HEK293 (cell line): ENCODE measurements around the gene LYPD6B.

Experiments
- CTCF ChIA-PET: fragments of 350-600 bp; formaldehyde crosslinking; extraction: SDS; loops from one replicate; lab custom pipeline; 2021; ENCODE audit warnings: antibody characterized with exemption; lab: Yijun Ruan, JAX
- POLR2A ChIA-PET: fragments of 300-600 bp; formaldehyde crosslinking; extraction: SDS; loops from one replicate; lab custom pipeline; 2020; ENCODE audit warnings: antibody characterized with exemption, inconsistent platforms; lab: Yijun Ruan, JAX
- H3K27ac ChIP-seq: fragments of 200-500 bp; sonication (Bioruptor generic); 2 replicates; pipeline ENCODE4 v1.5.1; 2014; ENCODE audit warnings: low read depth, low read length, control low read depth, inconsistent platforms; ENCODE audit errors: extremely low read depth
- H3K36me3 ChIP-seq, 2 experiments: fragments of 200-500 bp in 1 of 2; sonication (Bioruptor generic) in 1 of 2; 1 replicate in 1 of 2; 2 replicates in 1 of 2; pipeline ENCODE4 v1.5.1; 2014 to 2017; ENCODE audit warnings: inconsistent platforms in 2 of 2, low read length in 2 of 2; ENCODE audit not compliant: control insufficient read depth in 2 of 2, insufficient read depth in 1 of 2
- H3K4me1 ChIP-seq: fragments of 200-500 bp; sonication (Bioruptor generic); 2 replicates; pipeline ENCODE4 v1.5.1; 2014; ENCODE audit warnings: mild to moderate bottlenecking, low read length, inconsistent platforms; ENCODE audit not compliant: control insufficient read depth, insufficient read depth
- H3K4me3 ChIP-seq: 2 replicates; pipeline ENCODE4 v1.5.1; 2011; ENCODE audit warnings: low read depth, mild to moderate bottlenecking, control low read depth, low read length, moderate library complexity
- H3K9me3 ChIP-seq: fragments of 200-500 bp; sonication (Bioruptor generic); 2 replicates; pipeline ENCODE4 v1.5.1; 2014; ENCODE audit warnings: low read depth, low read length, inconsistent platforms; ENCODE audit not compliant: control insufficient read depth, insufficient read depth
- BCL11A ChIP-seq: fragments of 450-650 bp; formaldehyde crosslinking; IDR thresholded peaks from 2 replicates; pipeline ENCODE4 v1.5.1; 2016; ENCODE audit warnings: low read depth, missing biosample characterization, missing genetic modification characterization
- ELK4 ChIP-seq: IDR thresholded peaks from 2 replicates; pipeline ENCODE4 v1.6.1; 2011; ENCODE audit warnings: mild to moderate bottlenecking, low read depth, low read length, borderline replicate concordance
- GFI1B ChIP-seq: fragments of 450-650 bp; formaldehyde crosslinking; IDR thresholded peaks from 2 replicates; pipeline ENCODE4 v1.5.1; 2016; ENCODE audit warnings: missing biosample characterization, missing genetic modification characterization
- GLI2 ChIP-seq: fragments of 450-650 bp; formaldehyde crosslinking; IDR thresholded peaks from 2 replicates; pipeline ENCODE4; 2017; ENCODE audit warnings: missing biosample characterization, missing genetic modification characterization, low read depth, borderline replicate concordance
- HOXD13 ChIP-seq: sonication (generic); formaldehyde crosslinking; IDR thresholded peaks from 2 replicates; pipeline ENCODE4 v1.8.0; 2022; ENCODE audit warnings: missing genetic modification reagents, borderline replicate concordance
- IKZF3 ChIP-seq: fragments of 450-650 bp; IDR thresholded peaks from 2 replicates; pipeline ENCODE4 v1.5.0; 2018; ENCODE audit warnings: missing biosample characterization, mild to moderate bottlenecking, missing genetic modification characterization, moderate library complexity
- KLF16 ChIP-seq: fragments of 450-650 bp; formaldehyde crosslinking; IDR thresholded peaks from 2 replicates; pipeline ENCODE4 v1.5.1; 2017; ENCODE audit warnings: missing biosample characterization, missing genetic modification characterization
- KLF7 ChIP-seq: fragments of 450-650 bp; formaldehyde crosslinking; IDR thresholded peaks from 2 replicates; pipeline ENCODE4 v1.5.1; 2016; ENCODE audit warnings: missing biosample characterization, missing genetic modification characterization, borderline replicate concordance
- OSR2 ChIP-seq: fragments of 450-650 bp; formaldehyde crosslinking; IDR thresholded peaks from 2 replicates; pipeline ENCODE4 v1.5.1; 2016; ENCODE audit warnings: missing biosample characterization, missing genetic modification characterization
- SP7 ChIP-seq: fragments of 450-650 bp; formaldehyde crosslinking; IDR thresholded peaks from 2 replicates; pipeline ENCODE4 v1.5.1; 2016; ENCODE audit warnings: missing biosample characterization, missing genetic modification characterization
- WT1 ChIP-seq: fragments of 450-650 bp; formaldehyde crosslinking; IDR thresholded peaks from 2 replicates; pipeline ENCODE4 v1.5.1; 2016; ENCODE audit warnings: missing biosample characterization, missing genetic modification characterization
- YY1 ChIP-seq: fragments of 450-650 bp; formaldehyde crosslinking; IDR thresholded peaks from 2 replicates; pipeline ENCODE4 v1.5.1; 2018; ENCODE audit warnings: missing biosample characterization, missing genetic modification characterization
- ZBTB6 ChIP-seq: fragments of 450-650 bp; formaldehyde crosslinking; IDR thresholded peaks from 2 replicates; pipeline ENCODE4 v1.5.1; 2017; ENCODE audit warnings: missing biosample characterization, missing genetic modification characterization
- ZEB2 ChIP-seq: fragments of 450-650 bp; formaldehyde crosslinking; IDR thresholded peaks from 2 replicates; pipeline ENCODE4 v1.5.1; 2016; ENCODE audit warnings: missing biosample characterization, missing genetic modification characterization
- ZFP69B ChIP-seq: fragments of 450-650 bp; formaldehyde crosslinking; IDR thresholded peaks from 2 replicates; pipeline ENCODE4 v1.5.1; 2016; ENCODE audit warnings: missing biosample characterization, missing genetic modification characterization
- ZNF10 ChIP-seq: fragments of 450-650 bp; formaldehyde crosslinking; IDR thresholded peaks from 2 replicates; pipeline ENCODE4 v1.5.1; 2017; ENCODE audit warnings: missing biosample characterization, missing genetic modification characterization
- ZNF148 ChIP-seq: fragments of 450-650 bp; formaldehyde crosslinking; IDR thresholded peaks from 2 replicates; pipeline ENCODE4 v1.5.0; 2017; ENCODE audit warnings: missing biosample characterization, missing genetic modification characterization, borderline replicate concordance
- ZNF175 ChIP-seq: fragments of 450-650 bp; formaldehyde crosslinking; IDR thresholded peaks from 2 replicates; pipeline ENCODE4 v1.5.1; 2016; ENCODE audit warnings: missing biosample characterization, missing genetic modification characterization
- ZNF2 ChIP-seq: fragments of 450-650 bp; formaldehyde crosslinking; IDR thresholded peaks from 2 replicates; pipeline ENCODE4 v1.5.1; 2016; ENCODE audit warnings: missing biosample characterization, missing genetic modification characterization
- ZNF202 ChIP-seq: fragments of 450-650 bp; formaldehyde crosslinking; IDR thresholded peaks from 2 replicates; pipeline ENCODE4 v1.5.1; 2016; ENCODE audit warnings: missing biosample characterization, missing genetic modification characterization, borderline replicate concordance
- ZNF292 ChIP-seq: fragments of 450-650 bp; formaldehyde crosslinking; IDR thresholded peaks from 2 replicates; pipeline ENCODE4 v1.5.1; 2016; ENCODE audit warnings: low read depth, missing biosample characterization, missing genetic modification characterization, borderline replicate concordance
- ZNF449 ChIP-seq: fragments of 450-650 bp; formaldehyde crosslinking; IDR thresholded peaks from 2 replicates; pipeline ENCODE4 v1.5.1; 2017; ENCODE audit warnings: missing biosample characterization, mild to moderate bottlenecking, missing genetic modification characterization, moderate library complexity
- ZNF48 ChIP-seq: fragments of 450-650 bp; formaldehyde crosslinking; IDR thresholded peaks from 2 replicates; pipeline ENCODE4 v1.5.1; 2016; ENCODE audit warnings: missing biosample characterization, missing genetic modification characterization
- ZNF513 ChIP-seq: fragments of 450-650 bp; IDR thresholded peaks from 2 replicates; pipeline ENCODE4 v1.5.1; 2018; ENCODE audit warnings: missing biosample characterization, missing genetic modification characterization
- ZNF645 ChIP-seq: fragments of 450-650 bp; formaldehyde crosslinking; IDR thresholded peaks from 2 replicates; pipeline ENCODE4; 2016; ENCODE audit warnings: missing biosample characterization, missing genetic modification characterization
- ZNF654 ChIP-seq: fragments of 450-650 bp; formaldehyde crosslinking; IDR thresholded peaks from 2 replicates; pipeline ENCODE4 v1.5.1; 2016; ENCODE audit warnings: low read depth, missing biosample characterization, missing genetic modification characterization
- ZNF670 ChIP-seq: fragments of 450-650 bp; formaldehyde crosslinking; IDR thresholded peaks from 2 replicates; pipeline ENCODE4 v1.5.1; 2016; ENCODE audit warnings: missing biosample characterization, missing genetic modification characterization, low read depth
- ZNF677 ChIP-seq: fragments of 450-650 bp; IDR thresholded peaks from 2 replicates; pipeline ENCODE4 v1.5.0; 2018; ENCODE audit warnings: missing biosample characterization, mild to moderate bottlenecking, missing genetic modification characterization, moderate library complexity

The LYPD6B gene

GRCh38 chr2:149063177-149063576, 24.7 kb downstream of the LYPD6B start (continued):
- TF ChIP-seq ZNF670 (tag by site-specific recombination), result no peak
- no peak for TF ChIP-seq ELK4
- TF ChIP-seq ZNF654 (tag by site-specific recombination), result 0 out of 2 replicates have a peak, but pooled peaks have one; percentile 2
- no peak for TF ChIP-seq ZNF2 (tag by site-specific recombination)
- TF ChIP-seq ZNF48 (tag by site-specific recombination), result no peak
- no peak for TF ChIP-seq ZNF677 (tag by site-specific recombination)
- TF ChIP-seq ZNF202 (tag by site-specific recombination), result no peak
- TF ChIP-seq OSR2, result peak; percentile 84
- no peak for TF ChIP-seq YY1 (tag by site-specific recombination)
- no peak for TF ChIP-seq ZNF148
- peak; percentile 99 for TF ChIP-seq SP7

GRCh38 chr2:149064365-149064841, 25.9 kb downstream of the LYPD6B start:
- Histone ChIP-seq H3K4me1 (peaks cover 29% of the 10 kb centered on the region), H3K36me3 (no peaks in the 10 kb centered on the region), H3K27ac (peak overlapping the region; percentile 75), H3K4me3 (no peak overlapping the region), H3K9me3 (no peaks in the 10 kb centered on the region)
- POLR2A ChIA-PET, result interaction anchor here (0.6 kb wide), 1 partner anchor 13 kb away, joined by 3 read pairs; no protein-coding TSS in a partner anchor
- CTCF ChIA-PET, result interaction anchor here (0.6 to 2.0 kb wide), 3 partner anchors 18 to 119 kb away, joined by 3 to 5 read pairs (median 4); no protein-coding TSS in a partner anchor
- no peak for TF ChIP-seq ZNF513 (tag by site-specific recombination)
- no peak for TF ChIP-seq ZNF292 (tag by site-specific recombination)
- no peak for TF ChIP-seq ZNF175 (tag by site-specific recombination)
- TF ChIP-seq ZFP69B, result no peak
- TF ChIP-seq GLI2 (tag by site-specific recombination), result peak; percentile 79
- TF ChIP-seq WT1 (tag by site-specific recombination), result no peak
- no peak for TF ChIP-seq ZNF645 (tag by site-specific recombination)
- no peak for TF ChIP-seq BCL11A (tag by site-specific recombination)
- TF ChIP-seq ZNF10 (tag by site-specific recombination), result no peak
- TF ChIP-seq ZBTB6 (tag by site-specific recombination), result peak; percentile 85
- no peak for TF ChIP-seq KLF16 (tag by site-specific recombination)
- TF ChIP-seq IKZF3 (tag by site-specific recombination), result peak; percentile 85
- TF ChIP-seq ZNF449 (tag by site-specific recombination), result no peak
- no peak; the same call in 1 of the 2 replicates for TF ChIP-seq KLF7 (tag by site-specific recombination)
- peak; percentile 67 for TF ChIP-seq ZEB2
- no peak for TF ChIP-seq GFI1B (tag by site-specific recombination)
- TF ChIP-seq HOXD13, result peak; percentile 77
